Aortic smooth muscle cell (primary cell): ENCODE data around the gene CSNK1A1L. TPM values are rescaled to one million over a fixed set of nuclear protein-coding genes. Genes with fewer than 3 reads are reported as not detected.

Experiments
- total RNA-seq: library from RNA; depleted of rRNA; stranded (reverse); fragments of >200 nt; gene quantifications from 2 replicates; pipeline ENCODE4 v1.2.3, GENCODE V29; 2014

Gene CSNK1A1L
- total RNA-seq: not detected in 2 replicates

GRCh38 chr13:37105251-37105714, at the start of gene CSNK1A1L:
Gene CSNK1A1L, minus strand, starts transcription at chr13:37105664. Its CDS starts 408 bp downstream, at chr13:37105256.

GRCh38 chr13:37058910-37059847, 46.3 kb downstream of the CSNK1A1L start, which contains the start of gene SUPT20H:
Gene SUPT20H, minus strand, starts transcription at chr13:37059688. Its CDS starts 8,198 bp downstream, at chr13:37051490.

Other genes starting within 250 kb of the CSNK1A1L start
- 5.9 and 8.2 TPM in 2 replicates for gene SMAD9, start 185.4 kb downstream of the CSNK1A1L start, total RNA-seq
- gene ALG5, start 106.3 kb downstream of the CSNK1A1L start, total RNA-seq: 31.0 and 33.3 TPM in 2 replicates
- gene EXOSC8, start 104.9 kb downstream of the CSNK1A1L start, total RNA-seq: 20.3 and 24.2 TPM in 2 replicates
- gene SUPT20H, start 46.0 kb downstream of the CSNK1A1L start, total RNA-seq: 38.2 and 42.3 TPM in 2 replicates